ENCODE measurements around the gene ADGRA1.
"Not testable (repeated sequence)": the region's sequence is repeated elsewhere in the genome, so short reads cannot be mapped to it uniquely, and the experiment has no call there.

The ADGRA1 gene

DNA sequence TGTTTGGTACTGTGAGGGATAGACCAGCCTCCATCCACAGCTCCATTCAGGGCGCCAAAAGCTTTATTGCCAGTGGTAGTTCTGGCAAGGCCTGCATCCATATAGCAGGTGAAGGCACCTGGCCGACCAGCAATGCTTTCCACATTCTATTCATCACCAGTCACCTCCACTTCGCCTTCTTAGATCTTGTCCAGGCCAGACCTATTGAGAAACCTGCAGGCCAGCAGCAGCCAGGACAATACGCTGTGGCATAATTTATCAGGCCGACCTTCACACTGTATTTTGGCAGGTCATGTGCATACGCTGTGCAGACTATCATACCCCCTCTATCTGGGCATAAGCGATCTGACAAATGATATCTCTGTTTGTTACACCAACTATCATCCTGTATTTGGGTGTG, 57.0 kb downstream of the ADGRA1 start:
- DNase-seq (ENCODE audit: low spot score), result no peak
- POLR2A ChIA-PET (ENCODE audit: low non-redundant PET), result no interaction called here
- CTCF ChIA-PET, result interaction anchor here (3.9 kb wide), 1 partner anchor 81 kb away, joined by 29 read pairs; no protein-coding TSS in a partner anchor
- H3K27ac ChIP-seq, result no peak overlapping the region
- TF ChIP-seq, protein P1, sequence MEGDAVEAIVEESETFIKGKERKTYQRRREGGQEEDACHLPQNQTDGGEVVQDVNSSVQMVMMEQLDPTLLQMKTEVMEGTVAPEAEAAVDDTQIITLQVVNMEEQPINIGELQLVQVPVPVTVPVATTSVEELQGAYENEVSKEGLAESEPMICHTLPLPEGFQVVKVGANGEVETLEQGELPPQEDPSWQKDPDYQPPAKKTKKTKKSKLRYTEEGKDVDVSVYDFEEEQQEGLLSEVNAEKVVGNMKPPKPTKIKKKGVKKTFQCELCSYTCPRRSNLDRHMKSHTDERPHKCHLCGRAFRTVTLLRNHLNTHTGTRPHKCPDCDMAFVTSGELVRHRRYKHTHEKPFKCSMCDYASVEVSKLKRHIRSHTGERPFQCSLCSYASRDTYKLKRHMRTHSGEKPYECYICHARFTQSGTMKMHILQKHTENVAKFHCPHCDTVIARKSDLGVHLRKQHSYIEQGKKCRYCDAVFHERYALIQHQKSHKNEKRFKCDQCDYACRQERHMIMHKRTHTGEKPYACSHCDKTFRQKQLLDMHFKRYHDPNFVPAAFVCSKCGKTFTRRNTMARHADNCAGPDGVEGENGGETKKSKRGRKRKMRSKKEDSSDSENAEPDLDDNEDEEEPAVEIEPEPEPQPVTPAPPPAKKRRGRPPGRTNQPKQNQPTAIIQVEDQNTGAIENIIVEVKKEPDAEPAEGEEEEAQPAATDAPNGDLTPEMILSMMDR (conservative IDR thresholded peaks at IDR 0.05; ENCODE audit: low read depth), result no peak

DNA sequence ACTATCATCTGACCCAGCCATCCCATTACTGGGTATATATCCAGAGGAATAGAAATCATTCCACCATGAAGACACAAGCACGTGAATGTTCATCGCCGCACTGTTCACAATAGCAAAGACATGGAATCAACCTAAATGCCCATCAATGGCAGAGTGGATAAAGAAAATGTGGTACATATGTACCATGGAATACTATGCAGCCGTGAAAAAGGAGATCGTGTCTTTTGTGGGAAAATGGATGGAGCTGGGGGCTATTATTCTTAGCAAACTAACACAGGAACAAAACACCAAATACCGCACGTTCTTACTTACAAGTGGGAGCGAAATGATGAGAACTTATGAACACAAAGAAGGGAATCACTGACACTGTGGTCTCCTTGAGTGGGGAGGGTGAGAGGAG, 62.5 kb downstream of the ADGRA1 start:
- no peak for DNase-seq (ENCODE audit: low spot score)
- no peak overlapping the region for H3K27ac ChIP-seq
- POLR2A ChIA-PET (ENCODE audit: low non-redundant PET), result no interaction called here
- TF ChIP-seq, protein P1 (conservative IDR thresholded peaks at IDR 0.05; ENCODE audit: low read depth), result no peak
- CTCF ChIA-PET, result no interaction called here

DNA sequence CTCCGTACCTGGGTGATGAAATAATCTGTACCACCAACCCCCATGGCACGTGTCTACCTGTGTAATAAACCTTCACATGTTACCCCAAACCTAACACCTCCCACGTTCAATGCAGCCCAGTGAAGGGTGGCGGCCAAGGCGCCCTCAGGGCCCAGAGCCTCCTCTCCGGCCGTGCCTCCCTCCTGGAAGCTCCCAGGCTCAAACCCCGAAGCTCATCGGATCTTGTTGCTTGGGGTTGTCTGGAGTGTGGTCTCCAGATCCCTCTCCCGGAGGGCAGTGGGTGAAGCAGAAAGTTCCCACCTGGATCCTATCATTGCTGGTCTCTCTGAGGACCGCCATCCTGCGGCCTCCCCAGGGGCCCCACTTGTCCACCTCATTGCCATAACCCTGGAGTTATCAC, 62.9 kb downstream of the ADGRA1 start:
- TF ChIP-seq, protein P1 (conservative IDR thresholded peaks at IDR 0.05; ENCODE audit: low read depth), result no peak
- DNase-seq (ENCODE audit: low spot score), result no peak
- CTCF ChIA-PET, result no interaction called here
- no peak overlapping the region for H3K27ac ChIP-seq
- POLR2A ChIA-PET (ENCODE audit: low non-redundant PET), result no interaction called here

DNA sequence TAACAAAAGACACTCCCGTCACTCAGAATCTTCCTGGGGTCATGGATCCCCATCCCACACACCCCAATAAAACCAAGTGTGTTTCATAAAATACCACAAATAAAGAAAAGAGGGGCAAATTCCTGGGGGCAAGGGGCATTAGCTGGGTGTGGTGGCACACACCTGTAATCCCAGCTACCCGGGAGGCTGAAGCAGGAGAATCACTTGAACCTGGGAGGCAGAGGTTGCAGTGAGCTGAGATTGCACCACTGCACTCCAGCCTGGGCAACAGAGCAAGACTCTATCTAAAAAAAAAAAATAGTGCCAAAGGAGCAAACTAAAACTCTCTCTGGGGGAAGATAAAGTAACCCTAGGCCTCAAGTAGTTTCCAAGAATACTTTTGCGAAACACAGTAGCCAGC, 63.3 kb downstream of the ADGRA1 start:
- DNase-seq (ENCODE audit: low spot score); CTCF ChIA-PET; H3K27ac ChIP-seq: not testable (repeated sequence)
- POLR2A ChIA-PET (ENCODE audit: low non-redundant PET), result interaction anchor here (0.7 kb wide), 1 partner anchor 158 kb away, joined by 4 read pairs; no protein-coding TSS in a partner anchor

DNA sequence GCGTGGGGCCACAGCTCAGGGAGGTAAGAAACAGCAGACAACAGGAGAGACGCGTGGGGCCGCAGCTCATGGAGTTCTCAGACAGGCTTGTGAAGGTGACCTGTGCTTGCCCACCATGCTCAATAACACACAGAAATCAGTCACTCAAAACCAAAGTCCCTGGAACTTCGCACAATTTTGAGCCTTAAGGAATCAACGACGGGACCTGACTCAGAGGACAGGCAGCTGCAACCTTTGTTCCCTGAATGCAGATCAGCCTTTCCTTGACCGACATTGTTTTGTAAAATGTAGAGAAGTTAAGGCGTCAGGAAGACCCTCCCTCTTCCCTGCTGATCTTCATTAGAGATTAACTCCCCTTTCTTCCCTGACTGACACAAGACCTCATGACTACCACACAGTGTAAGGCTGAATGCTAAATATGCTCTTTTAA, 63.8 kb downstream of the ADGRA1 start:
- no peak for DNase-seq (ENCODE audit: low spot score)
- ChIA-PET POLR2A (ENCODE audit: low non-redundant PET) (interaction anchor here (0.7 kb wide), 1 partner anchor 159 kb away, joined by 4 read pairs; no protein-coding TSS in a partner anchor), CTCF (no interaction called here)
- no peak overlapping the region for H3K27ac ChIP-seq
- TF ChIP-seq, protein P1 (conservative IDR thresholded peaks at IDR 0.05; ENCODE audit: low read depth), result no peak

DNA sequence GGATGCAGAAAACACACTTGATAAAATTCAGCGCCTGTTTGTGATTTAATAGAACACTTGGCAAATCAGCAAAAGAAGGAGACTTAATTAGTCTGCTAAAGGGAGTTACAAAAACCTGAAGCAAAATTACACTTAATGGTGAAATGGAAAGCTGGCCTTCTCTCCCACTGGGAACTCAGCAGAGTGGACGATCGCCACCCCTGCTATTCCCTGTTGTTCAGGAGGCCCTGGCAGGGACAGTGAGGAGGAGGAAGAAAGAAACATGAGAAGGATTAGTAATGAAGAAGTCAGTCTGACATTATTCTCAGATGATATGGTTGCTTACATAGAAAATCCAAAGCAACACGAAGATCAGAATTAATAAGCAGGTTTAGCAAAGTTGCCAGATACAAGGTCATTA, 66.7 kb downstream of the ADGRA1 start:
- H3K27ac ChIP-seq, result no peak overlapping the region
- ChIA-PET CTCF (no interaction called here), POLR2A (ENCODE audit: low non-redundant PET) (no interaction called here)
- no peak for DNase-seq (ENCODE audit: low spot score)
- TF ChIP-seq, protein P1 (conservative IDR thresholded peaks at IDR 0.05; ENCODE audit: low read depth), result no peak

DNA sequence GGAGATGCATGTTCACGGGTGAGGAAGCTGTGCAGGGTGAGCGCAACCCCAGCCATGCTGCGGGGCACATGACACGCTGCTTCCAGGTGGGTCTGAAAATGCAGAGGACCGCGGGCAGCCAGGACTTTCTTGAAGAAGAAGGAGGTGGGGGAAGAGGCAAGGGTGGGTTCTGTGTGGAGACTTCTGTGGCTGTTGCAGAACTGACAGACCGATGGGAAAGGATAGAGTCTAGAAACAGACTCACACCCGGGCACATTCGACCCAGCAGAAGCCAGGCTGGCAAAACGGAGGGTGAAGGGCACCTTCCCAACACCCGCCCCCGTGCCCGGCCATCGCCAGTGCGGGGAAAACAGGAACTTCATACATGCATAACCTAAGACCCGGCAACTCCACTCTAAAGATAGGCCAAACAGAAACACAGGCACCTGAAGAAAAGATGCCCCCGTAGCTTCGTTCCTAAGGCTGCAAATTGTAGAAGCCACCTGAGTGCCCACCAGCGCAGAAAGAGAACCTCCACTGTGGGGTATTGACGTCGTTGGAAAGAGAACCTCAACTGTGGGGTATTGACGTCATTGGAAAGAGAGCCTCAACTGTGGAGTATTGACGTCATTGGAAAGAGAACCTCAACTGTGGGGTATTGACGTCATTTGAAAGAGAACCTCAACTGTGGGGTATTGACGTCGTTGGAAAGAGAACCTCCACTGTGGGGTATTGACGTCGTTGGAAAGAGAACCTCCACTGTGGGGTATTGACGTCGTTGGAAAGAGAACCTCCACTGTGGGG, 67.5 kb downstream of the ADGRA1 start:
- TF ChIP-seq, protein P1 (conservative IDR thresholded peaks at IDR 0.05; ENCODE audit: low read depth), result no peak
- no peak overlapping the region for H3K27ac ChIP-seq
- ChIA-PET POLR2A (ENCODE audit: low non-redundant PET) (no interaction called here), CTCF (interaction anchor here (0.6 kb wide), 1 partner anchor 29 kb away, joined by 3 read pairs; no protein-coding TSS in a partner anchor)
- no peak for DNase-seq (ENCODE audit: low spot score)
